K562 (cell line): ENCODE results near the gene ADARB2. TPM values are rescaled to one million over a fixed set of nuclear protein-coding genes. Genes with fewer than 3 reads are reported as not detected.
A peak's percentile ranks its signal among the peaks of the same experiment; 100 is the strongest.

Experiments used
- ATAC-seq: fragments of 200-7000 bp; cut with Tn5 transposase; 3 replicates; pipeline ENCODE4 v1.9.1; 2020; ENCODE audit warnings: moderate library complexity
- BruUV-seq: library from RNA; stranded (reverse); fragments of 400-500 nt; replicated peaks from 2 replicates; lab custom pipeline; 2021; lab: Mats Ljungman, UMichigan
- CTCF ChIA-PET: fragments of 300-600 bp; formaldehyde crosslinking; extraction: SDS; loops from one replicate; lab custom pipeline; 2021; ENCODE audit warnings: low intra/inter-chr PET ratio; lab: Yijun Ruan, JAX
- POLR2A ChIA-PET: fragments of 300-600, 350-650 bp; sonication (Branson Sonifier 250); formaldehyde crosslinking; extraction: SDS; loops from one replicate; lab custom pipeline; 2021; ENCODE audit warnings: antibody characterized with exemption, inconsistent platforms; lab: Yijun Ruan, JAX
- DNase-seq, 4 experiments: peaks; one replicate each; pipeline versions ENCODE4 v3.0.0 to v3.0.0-alpha.2; 2011 to 2018; ENCODE audit warnings: low spot score in 3 of 4, mixed read lengths in 3 of 4; ENCODE audit errors: extremely low read depth in 1 of 4
- FAIRE-seq: peaks from 2 replicates; lab custom pipeline; 2011; peaks lifted over from hg19 to GRCh38; lab: Jason Lieb, UNC
- H2AFZ ChIP-seq: 2 replicates; pipeline ENCODE4 v1.6.0; 2011; ENCODE audit warnings: low read depth, low read length, control low read depth, inconsistent platforms
- H3K27ac ChIP-seq: fragments of 200-600 bp; 3 replicates; pipeline ENCODE4 v1.8.0; 2011; ENCODE audit warnings: low read depth, mild to moderate bottlenecking, control low read depth, inconsistent platforms, low read length, moderate library complexity, mixed read lengths; ENCODE audit errors: extremely low read depth
- H3K27me3 ChIP-seq, 2 experiments: fragments of 300-600 bp in 1 of 2; 2 replicates in 1 of 2; 3 replicates in 1 of 2; pipeline versions ENCODE4 v1.6.0 to v1.8.0; 2011; ENCODE audit warnings: inconsistent platforms in 2 of 2, low read length in 2 of 2, mild to moderate bottlenecking in 1 of 2, mixed read lengths in 1 of 2, moderate library complexity in 1 of 2; ENCODE audit not compliant: control insufficient read depth in 2 of 2, insufficient read depth in 2 of 2
- H3K36me3 ChIP-seq: fragments of 300-600 bp; 3 replicates; pipeline ENCODE4 v1.8.0; 2011; ENCODE audit warnings: mild to moderate bottlenecking, low read length, inconsistent platforms; ENCODE audit not compliant: control insufficient read depth, insufficient read depth
- H3K4me1 ChIP-seq, 2 experiments: fragments of 200-600 bp in 1 of 2; replicated peaks in 1 of 2; 2 replicates in 1 of 2; 3 replicates in 1 of 2; pipeline versions ENCODE4 v1.5.1 to v1.8.0; 2011; ENCODE audit warnings: inconsistent platforms in 2 of 2, low read length in 2 of 2, mild to moderate bottlenecking in 1 of 2, mixed read lengths in 1 of 2, moderate library complexity in 1 of 2; ENCODE audit not compliant: control insufficient read depth in 2 of 2, insufficient read depth in 2 of 2
- H3K4me2 ChIP-seq: 2 replicates; pipeline ENCODE4 v1.6.1; 2011; ENCODE audit warnings: low read length, control low read depth, inconsistent platforms, mixed read lengths; ENCODE audit not compliant: insufficient read depth
- H3K4me3 ChIP-seq: fragments of 200-600 bp; sonication (generic), shearing (Covaris generic); 2 replicates; pipeline ENCODE4 v1.5.1; 2016; ENCODE audit warnings: control low read depth, inconsistent platforms
- H3K79me2 ChIP-seq: fragments of 200-600 bp; 3 replicates; pipeline ENCODE4 v1.8.0; 2011; ENCODE audit warnings: low read length, inconsistent platforms; ENCODE audit not compliant: control insufficient read depth, insufficient read depth
- H3K9ac ChIP-seq, 2 experiments: 2 replicates each; pipeline versions ENCODE4 v1.6.0 to v1.6.1; 2011; ENCODE audit warnings: low read depth in 2 of 2, low read length in 2 of 2, control low read depth in 1 of 2, inconsistent platforms in 1 of 2, mild to moderate bottlenecking in 1 of 2, mixed read lengths in 1 of 2; ENCODE audit not compliant: insufficient read depth in 1 of 2
- H3K9me1 ChIP-seq: one replicate; pipeline ENCODE4 v1.6.0; 2011; ENCODE audit warnings: inconsistent platforms, mild to moderate bottlenecking, low read length, moderate library complexity; ENCODE audit not compliant: control insufficient read depth, insufficient read depth
- H3K9me3 ChIP-seq: replicated peaks from 2 replicates; pipeline ENCODE4 v1.5.1; 2011; ENCODE audit warnings: low read depth, low read length, inconsistent platforms; ENCODE audit not compliant: control insufficient read depth, insufficient read depth
- H4K20me1 ChIP-seq: replicated peaks from 2 replicates; pipeline ENCODE4 v1.6.1; 2011; ENCODE audit warnings: low read length, inconsistent platforms, mixed read lengths; ENCODE audit not compliant: control insufficient read depth, insufficient read depth
- EGR1 ChIP-seq: fragments of 450-650 bp; conservative IDR thresholded peaks from 2 replicates; pipeline ENCODE4 v1.6.1; 2017; ENCODE audit warnings: mild to moderate bottlenecking
- EZH2 ChIP-seq: IDR thresholded peaks from 2 replicates; pipeline ENCODE4 v1.6.1; 2012; ENCODE audit warnings: low read depth, mild to moderate bottlenecking, inconsistent platforms, low read length, borderline replicate concordance
- SRSF1 ChIP-seq: fragments of 200-400 bp; formaldehyde crosslinking; IDR thresholded peaks from 2 replicates; pipeline ENCODE4 v1.6.1; 2017; ENCODE audit warnings: mild to moderate bottlenecking, low read depth, low read length, moderate library complexity
- TSC22D4 ChIP-seq: fragments of 450-650 bp; IDR thresholded peaks from 2 replicates; pipeline ENCODE4 v1.6.1; 2016; ENCODE audit warnings: missing genetic modification characterization, missing biosample characterization, control low read depth
- WGBS: fragments of 100-300 bp; shearing (Covaris generic); methylation state at CpG from one replicate; pipeline ENCODE4 v1.1.6; 2016; ENCODE audit warnings: low coverage, mixed read lengths; ENCODE audit not compliant: insufficient coverage; ENCODE audit errors: missing lambda C conversion rate; 5-methylcytosine and 5-hydroxymethylcytosine counted together
- in situ Hi-C: fragments of 300-500 bp; cut with MboI; formaldehyde crosslinking; loops from 4 replicates; pipeline ENCODE4 v1.15.0; 2018; ENCODE audit warnings: inconsistent platforms, mixed read lengths
- intact Hi-C: fragments of 100-400 bp; cut with micrococcal nuclease; formaldehyde crosslinking; loops from 2 replicates; pipeline ENCODE4 v1.14.2; 2022
- polyA plus RNA-seq, 8 experiments: library from polyadenylated mRNA; depleted of rRNA in 4 of 8; stranded (reverse) in 5 of 8; unstranded in 3 of 8; fragments of >200 nt; fragmentation: Nextera tagmentation in 2 of 8; fragmentation: Illumina TruSeq in 1 of 8; extraction: Ambion mirVana in 2 of 8; extraction: Trizol in 1 of 8; gene quantifications; 2 replicates each; pipeline versions ENCODE4 v1.2.1 to v1.2.3, GENCODE V29; 2011 to 2014; ENCODE audit warnings: inconsistent platforms in 1 of 8, missing spikeins in 1 of 8
- total RNA-seq, 7 experiments: library from RNA; depleted of rRNA in 6 of 7; stranded (reverse); fragments of >200 nt in 6 of 7; fragmentation: Illumina TruSeq in 2 of 7; extraction: Trizol in 2 of 7; gene quantifications; 2 replicates each; pipeline versions ENCODE4 v1.2.1 to v1.2.3, GENCODE V29; 2011 to 2021; ENCODE audit warnings: low replicate concordance in 1 of 7
- TF ChIP-seq, protein P1 (sequence below), 3 experiments: IDR thresholded peaks in 2 of 3; conservative IDR thresholded peaks in 1 of 3; 2 replicates each; pipeline ENCODE4 v1.5.1; 2011 to 2012; ENCODE audit warnings: low read length in 3 of 3, mild to moderate bottlenecking in 3 of 3, control low read depth in 2 of 3, improper control_type of control experiment in 1 of 3, inconsistent platforms in 1 of 3, low read depth in 1 of 3, mixed read lengths in 1 of 3, moderate library complexity in 1 of 3; ENCODE audit not compliant: insufficient read depth in 2 of 3

The ADARB2 gene
- total and polyA plus RNA-seq, 9 of the 15 experiments (the other 6 are each of a cell fraction or from before 2014, with no cell fraction given): not detected

DNA sequence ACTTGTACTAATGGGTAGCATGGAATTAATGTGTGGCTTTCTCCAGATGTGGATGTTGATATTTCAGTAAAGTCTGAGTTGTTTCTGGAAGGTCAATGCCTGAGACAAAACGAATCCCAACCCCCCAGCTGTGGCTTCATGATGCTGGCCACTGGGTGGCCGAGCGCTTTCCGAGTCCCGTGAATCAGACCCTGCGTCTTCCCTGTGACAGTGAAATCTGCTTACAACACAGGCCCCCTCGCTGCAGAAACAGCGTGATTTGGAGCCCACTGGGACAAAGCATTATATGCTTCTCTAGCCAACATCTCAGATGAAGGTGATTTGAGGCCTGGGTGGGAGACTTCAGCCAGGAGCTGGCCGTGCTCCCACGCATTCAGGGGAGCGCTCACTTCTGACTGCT is 556.5 kb downstream of the ADARB2 start:
- H3K27ac ChIP-seq: no peak overlapping the region
- no peaks in the 10 kb centered on the region for H3K36me3 ChIP-seq
- no peak overlapping the region for H3K9ac ChIP-seq
- DNase-seq (peak in 2 of 4 experiments; percentile 23 to 40), FAIRE-seq (peak; percentile 11), ATAC-seq (peak; percentile 71)
- intact Hi-C loops: no loop called here
- H2AFZ ChIP-seq: no peak overlapping the region
- TF ChIP-seq TSC22D4 (tag): no peak
- no peak for TF ChIP-seq SRSF1
- TF ChIP-seq, protein P1, sequence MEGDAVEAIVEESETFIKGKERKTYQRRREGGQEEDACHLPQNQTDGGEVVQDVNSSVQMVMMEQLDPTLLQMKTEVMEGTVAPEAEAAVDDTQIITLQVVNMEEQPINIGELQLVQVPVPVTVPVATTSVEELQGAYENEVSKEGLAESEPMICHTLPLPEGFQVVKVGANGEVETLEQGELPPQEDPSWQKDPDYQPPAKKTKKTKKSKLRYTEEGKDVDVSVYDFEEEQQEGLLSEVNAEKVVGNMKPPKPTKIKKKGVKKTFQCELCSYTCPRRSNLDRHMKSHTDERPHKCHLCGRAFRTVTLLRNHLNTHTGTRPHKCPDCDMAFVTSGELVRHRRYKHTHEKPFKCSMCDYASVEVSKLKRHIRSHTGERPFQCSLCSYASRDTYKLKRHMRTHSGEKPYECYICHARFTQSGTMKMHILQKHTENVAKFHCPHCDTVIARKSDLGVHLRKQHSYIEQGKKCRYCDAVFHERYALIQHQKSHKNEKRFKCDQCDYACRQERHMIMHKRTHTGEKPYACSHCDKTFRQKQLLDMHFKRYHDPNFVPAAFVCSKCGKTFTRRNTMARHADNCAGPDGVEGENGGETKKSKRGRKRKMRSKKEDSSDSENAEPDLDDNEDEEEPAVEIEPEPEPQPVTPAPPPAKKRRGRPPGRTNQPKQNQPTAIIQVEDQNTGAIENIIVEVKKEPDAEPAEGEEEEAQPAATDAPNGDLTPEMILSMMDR (IDR thresholded peaks at IDR 0.05 in 2 of 3, conservative IDR thresholded peaks at IDR 0.05 in 1 of 3; ENCODE audit: insufficient read depth in 2 of 3, low read depth in 1 of 3, low read length in 3 of 3): peak; percentile 12 to 28 (median 26); a peak in 1 of 6 replicates
- TF ChIP-seq EZH2: 0 out of 2 replicates have a peak, but pooled peaks have one; percentile 48
- 0 out of 2 replicates have a peak, but pooled peaks have one; percentile 14 for TF ChIP-seq EGR1
- H3K79me2 ChIP-seq: no peaks in the 10 kb centered on the region
- BruUV-seq: no TSS peak
- ChIA-PET POLR2A (interaction anchor here (1.2 to 1.6 kb wide), 3 partner anchors 11 to 12 kb away, joined by 3 to 4 read pairs (median 4); no protein-coding TSS in a partner anchor), CTCF (no interaction called here)
- peaks cover 0 to 13% of the 10 kb centered on the region in 2 experiments; a peak in 2 of 5 replicates for H3K4me1 ChIP-seq
- in situ Hi-C loops: no loop called here
- peaks cover 60 to 89% of the 10 kb centered on the region in 2 experiments for H3K27me3 ChIP-seq
- H3K4me3 ChIP-seq: no peak overlapping the region
- no peaks in the 10 kb centered on the region for H3K9me1 ChIP-seq
- 6% methylated on average over 11 of the region's 11 CpGs for WGBS
- H4K20me1 ChIP-seq: peaks cover 22% of the 10 kb centered on the region
- no peaks in the 10 kb centered on the region for H3K9me3 ChIP-seq
- H3K4me2 ChIP-seq: no peak overlapping the region
